HUES64 (cell line): ENCODE results near the gene TNKS2.

Source experiments
- H3K27ac ChIP-seq: 2 replicates; pipeline ENCODE4 v1.7.0; 2013; ENCODE audit warnings: low read depth, low read length, inconsistent platforms
- H3K27me3 ChIP-seq: 2 replicates; pipeline ENCODE4 v1.6.1; 2013; ENCODE audit warnings: mild to moderate bottlenecking, low read length; ENCODE audit not compliant: insufficient read depth
- H3K36me3 ChIP-seq: 2 replicates; pipeline ENCODE4 v1.6.1; 2013; ENCODE audit warnings: mild to moderate bottlenecking, low read length; ENCODE audit not compliant: insufficient read depth
- H3K4me1 ChIP-seq: 2 replicates; pipeline ENCODE4 v1.6.1; 2013; ENCODE audit warnings: mild to moderate bottlenecking, low read length, moderate library complexity; ENCODE audit not compliant: insufficient read depth
- H3K4me3 ChIP-seq: 2 replicates; pipeline ENCODE4 v1.5.1; 2013; ENCODE audit warnings: mild to moderate bottlenecking, low read length, moderate library complexity
- H3K9ac ChIP-seq: 2 replicates; pipeline ENCODE4 v1.6.1; 2013; ENCODE audit warnings: mild to moderate bottlenecking, low read depth, low read length
- H3K9me3 ChIP-seq: 2 replicates; pipeline ENCODE4 v1.6.1; 2013; ENCODE audit warnings: low read depth, low read length; ENCODE audit not compliant: insufficient read depth
- WGBS: fragments of 150-250, 120-280 bp; methylation state at CpG from one replicate; pipeline ENCODE4 v1.1.7; 2013; ENCODE audit warnings: missing lambda C conversion rate; 5-methylcytosine and 5-hydroxymethylcytosine counted together

The TNKS2 gene

DNA sequence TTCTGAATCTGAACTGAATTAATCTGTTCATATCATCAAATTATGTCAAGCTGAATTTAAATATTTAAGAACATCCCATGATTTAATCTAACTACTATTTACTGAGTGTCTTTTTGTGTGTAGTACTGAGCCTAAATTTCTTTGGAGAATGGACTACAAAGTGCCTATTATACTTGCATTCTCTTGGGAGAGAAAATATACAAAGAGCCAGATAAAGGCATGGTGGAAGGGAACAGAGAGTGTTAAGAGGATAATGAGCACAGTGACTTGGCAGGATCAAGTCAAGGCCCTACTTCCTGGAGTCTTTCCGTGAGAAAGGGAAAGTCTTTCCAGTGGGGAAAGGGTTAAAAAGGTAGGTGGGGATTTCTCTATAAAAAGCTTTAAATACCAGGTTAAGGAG, 15.0 kb downstream of the TNKS2 start:
- no peak overlapping the region for H3K4me3 ChIP-seq
- no peaks in the 10 kb centered on the region for H3K27me3 ChIP-seq
- no peak overlapping the region for H3K9ac ChIP-seq
- H3K4me1 ChIP-seq = no peaks in the 10 kb centered on the region
- WGBS = 93% methylated on average over 1 of the region's 1 CpG
- peaks cover 76% of the 10 kb centered on the region for H3K36me3 ChIP-seq
- no peak overlapping the region for H3K27ac ChIP-seq
- H3K9me3 ChIP-seq = no peaks in the 10 kb centered on the region

DNA sequence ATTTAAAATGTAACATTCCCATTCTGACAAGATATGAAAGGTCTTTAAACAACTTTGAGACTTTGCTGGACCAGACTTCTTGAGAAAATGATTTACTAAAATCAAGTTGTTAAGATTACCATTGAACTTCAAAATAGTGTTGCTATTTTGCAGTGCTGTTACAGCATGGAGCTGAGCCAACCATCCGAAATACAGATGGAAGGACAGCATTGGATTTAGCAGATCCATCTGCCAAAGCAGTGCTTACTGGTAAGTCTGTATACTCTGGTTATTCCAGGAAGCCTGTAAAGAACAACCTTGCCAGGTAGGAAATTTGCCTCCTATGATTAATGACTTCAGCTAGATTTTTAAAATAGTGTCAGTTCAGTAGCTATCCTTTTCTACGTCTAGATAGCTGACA, 18.8 kb downstream of the TNKS2 start:
- H3K36me3 ChIP-seq = peaks cover 98% of the 10 kb centered on the region
- no peak overlapping the region for H3K27ac ChIP-seq
- 97% methylated on average over 2 of the region's 2 CpGs for WGBS
- H3K4me1 ChIP-seq = peaks cover 7% of the 10 kb centered on the region; the same call in 1 of the 2 replicates
- H3K4me3 ChIP-seq = no peak overlapping the region
- no peaks in the 10 kb centered on the region for H3K9me3 ChIP-seq
- H3K27me3 ChIP-seq = no peaks in the 10 kb centered on the region
- no peak overlapping the region for H3K9ac ChIP-seq

DNA sequence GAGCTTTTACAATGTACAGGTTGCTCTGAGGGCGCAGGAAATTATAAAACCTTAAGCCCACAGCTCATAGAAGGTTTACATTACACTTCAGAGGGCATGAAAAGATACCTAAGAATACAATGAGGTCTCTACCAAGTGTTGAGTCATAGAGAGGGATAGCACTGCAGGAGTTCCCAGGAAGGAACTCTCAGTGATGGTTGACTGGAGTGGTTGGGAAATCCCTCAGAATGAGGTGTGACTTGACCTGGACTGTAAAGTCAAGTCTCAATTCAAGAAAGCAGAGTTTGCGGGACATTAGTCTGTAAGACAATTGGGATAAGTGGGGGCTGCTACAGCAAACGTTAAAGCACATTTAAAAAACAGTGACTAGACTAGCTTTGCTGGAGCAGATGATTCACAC, 21.9 kb downstream of the TNKS2 start:
- WGBS = 70% methylated on average over 2 of the region's 3 CpGs
- peaks cover 97% of the 10 kb centered on the region for H3K36me3 ChIP-seq

DNA sequence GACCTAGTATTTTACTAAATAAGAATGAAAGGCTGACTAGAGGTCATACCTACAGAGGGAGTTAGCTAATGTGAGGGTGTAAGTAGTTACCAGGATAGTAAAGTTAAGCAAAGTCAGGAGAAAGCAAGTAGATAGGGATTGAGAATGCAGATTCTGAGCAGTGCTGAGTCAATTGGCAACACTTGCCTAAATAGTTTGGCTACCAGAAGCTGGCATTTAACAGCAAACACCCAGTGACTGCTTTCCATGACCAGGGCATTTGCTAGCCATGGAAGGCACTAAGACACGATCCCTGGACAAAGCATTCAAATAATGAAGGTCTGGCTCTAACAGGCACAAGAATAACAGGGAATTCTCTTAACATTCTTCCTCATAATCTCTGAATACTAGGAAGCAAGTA, 25.9 kb downstream of the TNKS2 start:
- Histone ChIP-seq H3K4me3 (no peak overlapping the region), H3K27me3 (no peaks in the 10 kb centered on the region), H3K4me1 (peaks cover 7% of the 10 kb centered on the region; the same call in 1 of the 2 replicates), H3K9me3 (no peaks in the 10 kb centered on the region), H3K9ac (no peak overlapping the region), H3K27ac (no peak overlapping the region), H3K36me3 (peaks cover 98% of the 10 kb centered on the region)
- WGBS = 98% methylated on average over 1 of the region's 1 CpG

More for the DNA sequence above, 21.9 kb downstream of the TNKS2 start:
- H3K27me3 ChIP-seq = no peaks in the 10 kb centered on the region
- H3K9me3 ChIP-seq = no peaks in the 10 kb centered on the region
- H3K4me1 ChIP-seq = peaks cover 7% of the 10 kb centered on the region; the same call in 1 of the 2 replicates
- no peak overlapping the region for H3K4me3 ChIP-seq
- H3K9ac ChIP-seq = no peak overlapping the region
- no peak overlapping the region for H3K27ac ChIP-seq

DNA sequence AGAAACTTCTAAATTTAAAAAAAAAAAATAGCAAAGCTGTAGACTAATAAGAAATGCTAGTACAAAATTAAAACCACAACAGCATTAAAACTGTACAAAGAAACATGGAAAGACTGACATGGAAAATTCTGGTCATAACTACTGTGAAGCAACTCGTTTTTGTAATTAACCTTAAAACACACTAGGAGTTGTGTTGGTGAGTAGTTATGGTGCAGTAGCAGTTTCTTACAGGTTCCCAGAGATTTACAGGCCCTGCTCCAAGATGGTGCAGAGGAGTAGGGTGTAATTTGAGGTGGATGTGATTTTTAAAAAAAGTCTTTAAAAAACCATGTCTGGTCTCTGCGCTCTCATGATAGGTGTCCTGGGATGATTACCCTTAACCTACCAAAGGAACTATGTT, 31.0 kb downstream of the TNKS2 start:
- H3K4me3 ChIP-seq = no peak overlapping the region
- no peak overlapping the region for H3K27ac ChIP-seq
- no peaks in the 10 kb centered on the region for H3K9me3 ChIP-seq
- WGBS = 93% methylated on average over 2 of the region's 2 CpGs
- no peaks in the 10 kb centered on the region for H3K27me3 ChIP-seq
- H3K9ac ChIP-seq = no peak overlapping the region
- H3K36me3 ChIP-seq = peaks cover 99% of the 10 kb centered on the region
- no peaks in the 10 kb centered on the region for H3K4me1 ChIP-seq

DNA sequence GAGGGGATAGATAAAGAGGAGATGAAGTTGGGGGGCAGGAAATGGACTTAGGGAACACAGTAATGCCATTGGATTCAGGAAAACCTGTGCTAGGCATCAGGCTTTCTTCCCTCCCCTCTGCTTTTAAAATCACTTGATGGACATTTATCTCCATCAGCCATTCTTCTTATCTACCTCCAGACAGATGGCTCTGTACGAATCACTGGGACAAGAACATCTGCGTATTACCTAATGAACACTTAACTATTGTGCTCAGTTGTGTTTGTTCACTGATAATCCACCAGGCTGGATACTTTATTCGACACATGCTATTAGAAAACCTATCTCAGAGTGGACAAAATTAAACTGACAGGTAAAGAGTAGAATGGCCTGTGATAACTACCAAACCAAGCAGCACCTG, 40.0 kb downstream of the TNKS2 start:
- no peak overlapping the region for H3K27ac ChIP-seq
- WGBS = 79% methylated on average over 3 of the region's 3 CpGs
- H3K36me3 ChIP-seq = peaks cover 98% of the 10 kb centered on the region
- no peaks in the 10 kb centered on the region for H3K4me1 ChIP-seq
- H3K9me3 ChIP-seq = no peaks in the 10 kb centered on the region
- no peak overlapping the region for H3K4me3 ChIP-seq
- H3K27me3 ChIP-seq = no peaks in the 10 kb centered on the region
- H3K9ac ChIP-seq = no peak overlapping the region

DNA sequence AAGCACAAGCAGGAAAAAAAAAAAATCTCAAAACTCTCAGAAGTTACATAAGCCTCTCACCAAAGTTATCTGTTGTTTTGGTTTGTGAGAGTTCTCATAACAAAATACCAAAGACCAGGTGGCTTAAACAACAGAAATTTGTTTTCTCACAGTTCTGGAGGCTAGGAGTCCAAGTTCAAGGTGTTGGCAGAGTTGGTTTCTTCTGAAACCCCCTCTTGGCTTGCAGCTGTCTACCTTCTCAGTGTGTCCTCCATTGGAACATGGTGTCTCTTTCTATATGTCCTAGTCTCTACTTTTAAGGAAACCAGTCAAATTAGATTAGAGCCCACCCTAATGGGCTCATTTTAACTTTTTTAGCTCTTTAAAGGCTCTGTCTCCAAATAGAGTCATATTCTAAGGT, 44.9 kb downstream of the TNKS2 start:
- no peak overlapping the region for H3K27ac ChIP-seq
- H3K9ac ChIP-seq = no peak overlapping the region
- no peaks in the 10 kb centered on the region for H3K27me3 ChIP-seq
- H3K4me1 ChIP-seq = no peaks in the 10 kb centered on the region
- no peak overlapping the region for H3K4me3 ChIP-seq
- peaks cover 98% of the 10 kb centered on the region for H3K36me3 ChIP-seq
- no peaks in the 10 kb centered on the region for H3K9me3 ChIP-seq

DNA sequence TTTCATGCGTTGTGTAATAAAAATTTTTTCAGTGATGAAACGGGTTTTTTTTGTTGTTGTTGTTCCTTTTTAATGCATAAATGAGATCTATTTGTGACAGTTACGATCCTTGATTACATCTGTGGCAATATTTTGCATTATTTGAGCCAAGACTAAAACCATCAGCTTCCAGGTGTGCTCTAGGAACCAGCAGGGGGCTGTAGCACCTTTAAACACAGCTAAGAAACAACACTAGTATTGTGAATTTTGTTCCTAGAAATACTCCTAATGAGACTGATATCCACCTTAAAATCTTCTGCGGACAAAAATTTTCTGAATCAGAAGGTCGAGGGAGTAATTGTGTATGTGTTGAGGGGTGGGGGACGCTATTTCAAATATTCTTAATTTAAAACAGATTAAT, 58.4 kb downstream of the TNKS2 start:
- no peaks in the 10 kb centered on the region for H3K27me3 ChIP-seq
- no peaks in the 10 kb centered on the region for H3K4me1 ChIP-seq
- H3K9ac ChIP-seq = no peak overlapping the region
- H3K9me3 ChIP-seq = no peaks in the 10 kb centered on the region
- H3K27ac ChIP-seq = no peak overlapping the region
- peaks cover 95% of the 10 kb centered on the region for H3K36me3 ChIP-seq
- no peak overlapping the region for H3K4me3 ChIP-seq
- WGBS = 94% methylated on average over 3 of the region's 6 CpGs

DNA sequence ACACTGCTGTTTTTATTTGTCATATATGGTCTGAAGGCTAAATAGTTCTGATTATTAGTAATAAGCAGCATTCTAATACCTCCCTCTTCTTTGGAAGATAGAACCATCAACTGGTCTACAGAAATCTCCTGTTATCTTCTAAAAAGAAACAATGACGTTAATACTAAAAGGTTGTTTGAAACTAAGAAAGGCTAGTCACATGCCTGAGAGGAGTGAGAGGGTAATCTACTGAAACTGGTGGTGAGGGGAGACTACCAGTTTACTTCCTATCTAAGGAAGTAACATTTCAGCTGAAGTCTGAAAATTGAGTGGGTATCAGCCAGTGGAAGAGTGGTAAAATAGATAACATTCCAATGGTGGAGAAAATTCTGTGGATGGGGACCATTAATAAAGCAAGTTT, 62.7 kb downstream of the TNKS2 start:
- Histone ChIP-seq H3K4me3 (no peak overlapping the region), H3K27me3 (no peaks in the 10 kb centered on the region), H3K36me3 (peaks cover 93% of the 10 kb centered on the region), H3K9ac (no peak overlapping the region), H3K27ac (no peak overlapping the region; the same call in 1 of the 2 replicates), H3K4me1 (peaks cover 12% of the 10 kb centered on the region), H3K9me3 (no peaks in the 10 kb centered on the region)
- WGBS = 100% methylated on average over 1 of the region's 1 CpG

DNA sequence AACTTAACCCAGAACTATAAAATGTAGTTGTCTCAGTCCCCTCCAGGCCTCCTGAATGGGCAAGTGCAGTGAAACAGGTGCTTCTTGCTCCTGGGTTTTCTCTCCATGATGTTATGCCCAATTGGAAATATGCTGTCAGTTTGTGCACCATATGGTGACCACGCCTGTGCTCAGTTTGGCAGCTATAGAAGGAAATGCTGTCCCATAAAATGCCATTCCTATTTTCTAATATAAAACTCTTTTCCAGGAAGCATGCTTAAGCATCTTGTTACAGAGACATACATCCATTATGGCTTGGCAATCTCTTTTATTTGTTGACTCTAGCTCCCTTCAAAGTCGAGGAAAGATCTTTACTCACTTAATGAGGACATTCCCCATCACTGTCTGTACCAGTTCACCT, 65.9 kb downstream of the TNKS2 start:
- Histone ChIP-seq H3K36me3 (peaks cover 72% of the 10 kb centered on the region), H3K27ac (no peak overlapping the region; the same call in 1 of the 2 replicates), H3K9me3 (no peaks in the 10 kb centered on the region), H3K4me3 (no peak overlapping the region), H3K9ac (no peak overlapping the region; the same call in 1 of the 2 replicates), H3K27me3 (no peaks in the 10 kb centered on the region), H3K4me1 (peaks cover 17% of the 10 kb centered on the region)
- WGBS = 38% methylated on average over 2 of the region's 2 CpGs

DNA sequence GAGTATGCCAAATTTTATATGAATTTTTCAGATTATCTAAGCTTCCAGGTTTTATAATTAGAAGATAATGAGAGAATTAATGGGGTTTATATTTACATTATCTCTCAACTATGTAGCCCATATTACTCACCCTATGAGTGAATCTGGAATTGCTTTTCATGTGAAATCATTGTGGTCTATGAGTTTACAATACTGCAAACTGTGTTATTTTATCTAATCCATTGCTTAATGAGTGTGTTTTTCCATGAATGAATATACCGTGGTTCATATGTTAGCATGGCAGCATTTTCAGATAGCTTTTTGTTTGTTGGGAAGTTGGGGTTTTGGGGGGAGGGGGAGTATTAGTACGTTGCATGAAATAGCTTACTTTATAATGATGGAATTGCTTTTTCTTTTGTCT, 66.5 kb downstream of the TNKS2 start:
- WGBS = 95% methylated on average over 2 of the region's 2 CpGs
- H3K36me3 ChIP-seq = peaks cover 65% of the 10 kb centered on the region
- H3K9ac ChIP-seq = no peak overlapping the region
- H3K4me1 ChIP-seq = peaks cover 17% of the 10 kb centered on the region
- no peak overlapping the region for H3K27ac ChIP-seq
- no peaks in the 10 kb centered on the region for H3K27me3 ChIP-seq
- no peaks in the 10 kb centered on the region for H3K9me3 ChIP-seq
- H3K4me3 ChIP-seq = no peak overlapping the region

DNA sequence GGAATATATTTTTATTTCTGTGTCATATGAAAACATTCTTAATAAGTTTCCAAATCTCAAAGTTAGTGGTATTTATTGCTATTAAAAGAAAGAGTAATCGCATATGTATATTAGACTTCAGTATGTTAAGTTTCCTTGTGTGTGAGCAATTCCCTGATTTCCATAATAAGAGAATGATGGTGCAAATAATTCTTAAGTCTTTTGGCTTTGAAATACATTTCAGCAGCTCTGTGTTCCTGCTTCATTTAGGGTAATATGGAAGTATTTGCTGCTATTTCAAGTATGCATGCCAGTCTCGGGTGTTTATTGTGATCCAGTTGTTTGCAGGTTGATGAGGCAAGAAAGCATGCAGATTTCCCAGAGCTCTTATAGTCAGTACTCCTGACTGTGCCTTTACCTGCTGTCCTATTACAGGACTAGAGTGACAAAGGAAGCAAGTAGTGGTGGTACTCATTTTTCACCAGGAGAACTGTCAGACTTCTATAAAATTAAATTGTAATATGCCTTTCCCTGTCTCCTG, 67.4 kb downstream of the TNKS2 start:
- 88% methylated on average over 2 of the region's 2 CpGs for WGBS
- Histone ChIP-seq H3K36me3 (peaks cover 57% of the 10 kb centered on the region), H3K27ac (peak overlapping the region; percentile 66), H3K4me1 (peaks cover 17% of the 10 kb centered on the region), H3K9ac (peak overlapping the region; percentile 0; the same call in 1 of the 2 replicates), H3K9me3 (no peaks in the 10 kb centered on the region), H3K27me3 (no peaks in the 10 kb centered on the region), H3K4me3 (no peak overlapping the region)
